Vagina (tissue), 2 donors: ENCODE measurements around the gene TRUB1. TPM values are rescaled to one million over a fixed set of nuclear protein-coding genes. Genes with fewer than 3 reads are reported as not detected.

Source experiments
- DNase-seq, 2 donors: peaks; one replicate each; pipeline ENCODE4 v3.0.0-alpha.2; 2017; ENCODE audit errors: extremely low spot score in 2 of 2
- H3K27ac ChIP-seq: fragments of 200-600 bp; sonication (generic); one replicate; pipeline ENCODE4 v1.5.1; 2019
- H3K27me3 ChIP-seq: fragments of 200-600 bp; sonication (generic); one replicate; pipeline ENCODE4 v1.5.1; 2019
- H3K36me3 ChIP-seq, 2 donors: fragments of 200-600 bp; sonication (generic); one replicate each; pipeline ENCODE4 v1.5.1; 2017 to 2019
- H3K4me1 ChIP-seq: fragments of 200-600 bp; sonication (generic); one replicate; pipeline ENCODE4 v1.5.1; 2019
- H3K4me3 ChIP-seq, 2 donors: fragments of 200-600 bp; sonication (generic); 1 replicate in 1 of 2; 2 replicates in 1 of 2; pipeline ENCODE4 v1.5.1; 2016 to 2019
- H3K9me3 ChIP-seq: fragments of 200-600 bp; sonication (generic); one replicate; pipeline ENCODE4 v1.5.1; 2019
- CTCF ChIP-seq, 3 experiments: fragments of 450-650 bp in 2 of 3; fragments of 200-600 bp in 1 of 3; sonication (generic) in 1 of 3; IDR thresholded peaks; one replicate each; pipeline ENCODE4 v1.5.1; 2017 to 2019; ENCODE audit warnings: antibody characterized with exemption in 3 of 3, mild to moderate bottlenecking in 2 of 3, moderate library complexity in 2 of 3
- POLR2A ChIP-seq, 2 donors: fragments of 450-650 bp; IDR thresholded peaks; one replicate each; pipeline ENCODE4 v1.6.1; 2017; ENCODE audit warnings: antibody characterized with exemption in 2 of 2, mild to moderate bottlenecking in 2 of 2, moderate library complexity in 2 of 2
- POLR2AphosphoS5 ChIP-seq, 2 donors: sonication (generic); formaldehyde crosslinking; IDR thresholded peaks; one replicate each; pipeline ENCODE4 v1.9.0; 2017; ENCODE audit warnings: antibody characterized with exemption in 2 of 2, mild to moderate bottlenecking in 2 of 2, low read depth in 1 of 2; ENCODE audit not compliant: insufficient read depth in 1 of 2
- intact Hi-C: fragments of 100-400 bp; cut with DNase I; formaldehyde crosslinking; loops from one replicate; pipeline ENCODE4 v1.15.1; 2023
- total RNA-seq: library from RNA; depleted of rRNA; stranded (reverse); fragments of >200 nt; gene quantifications from one replicate; pipeline ENCODE4 v1.2.3, GENCODE V29; 2016

Gene TRUB1
- total RNA-seq, 1 donor from 2014 or later: 30.2 TPM

DNA sequence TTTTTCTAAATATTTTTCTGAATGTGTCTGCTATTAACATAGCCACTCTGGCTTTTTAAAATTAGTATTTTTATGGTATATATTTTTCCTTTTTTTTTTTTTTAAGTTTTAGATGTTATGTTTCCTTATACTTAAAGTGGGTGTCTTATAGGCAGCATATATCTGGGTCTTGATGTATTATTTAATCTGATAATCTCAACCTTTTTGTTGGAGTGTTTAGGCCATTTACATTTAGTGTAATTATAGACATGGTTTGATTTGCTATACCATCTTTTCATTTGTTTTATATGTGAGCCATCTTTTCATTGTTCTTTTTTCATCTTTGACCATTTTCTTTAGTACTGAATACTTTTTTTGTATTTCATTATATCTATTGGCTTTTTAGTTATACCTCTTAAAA, 45.0 kb downstream of the TRUB1 start:
- H3K36me3 ChIP-seq: peaks cover 0 to 20% of the 10 kb centered on the region in 2 donors
- H3K4me1 ChIP-seq: no peaks in the 10 kb centered on the region
- intact Hi-C loops: no loop called here
- TF ChIP-seq CTCF (IDR thresholded peaks at IDR 0.05): no peak
- TF ChIP-seq POLR2A (IDR thresholded peaks at IDR 0.05): no peak
- TF ChIP-seq POLR2AphosphoS5 (IDR thresholded peaks at IDR 0.05; ENCODE audit: insufficient read depth in 1 of 2, low read depth in 1 of 2): no peak
- H3K9me3 ChIP-seq: peaks cover 12% of the 10 kb centered on the region
- no peaks in the 10 kb centered on the region for H3K27me3 ChIP-seq
- H3K27ac ChIP-seq: no peak overlapping the region
- DNase-seq: no peak
- no peak overlapping the region for H3K4me3 ChIP-seq

DNA sequence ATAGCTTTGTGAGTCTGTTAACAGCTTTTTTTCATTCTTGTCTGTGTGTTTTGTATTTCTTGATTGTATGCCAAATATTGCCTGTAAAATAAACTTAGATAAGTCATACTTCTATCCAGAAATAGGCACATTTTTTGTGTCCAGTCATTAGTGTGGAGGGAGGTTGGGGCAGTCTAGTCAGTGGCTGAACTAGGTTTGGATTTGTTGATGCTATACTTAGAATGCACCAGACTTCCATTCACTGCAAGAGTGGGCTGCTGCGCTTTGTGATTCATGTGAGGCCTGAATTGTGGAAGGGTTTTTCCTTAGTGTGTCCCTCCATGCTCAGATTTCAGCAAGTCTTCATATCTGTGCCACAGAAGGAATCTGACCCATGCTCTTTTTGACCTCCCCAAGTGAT, 50.0 kb downstream of the TRUB1 start:
- Histone ChIP-seq H3K4me1 (no peaks in the 10 kb centered on the region), H3K27ac (no peak overlapping the region), H3K4me3 (no peak overlapping the region), H3K36me3 (peaks cover 0 to 14% of the 10 kb centered on the region in 2 donors), H3K9me3 (peaks cover 9% of the 10 kb centered on the region), H3K27me3 (no peaks in the 10 kb centered on the region)
- TF ChIP-seq CTCF (IDR thresholded peaks at IDR 0.05): no peak
- no peak for TF ChIP-seq POLR2A (IDR thresholded peaks at IDR 0.05)
- no peak for TF ChIP-seq POLR2AphosphoS5 (IDR thresholded peaks at IDR 0.05; ENCODE audit: insufficient read depth in 1 of 2, low read depth in 1 of 2)
- intact Hi-C loops: no loop called here
- DNase-seq: no peak

- DNase-seq: no peak
- TF ChIP-seq POLR2A (IDR thresholded peaks at IDR 0.05) (no peak), POLR2AphosphoS5 (IDR thresholded peaks at IDR 0.05; ENCODE audit: insufficient read depth in 1 of 2, low read depth in 1 of 2) (no peak), CTCF (IDR thresholded peaks at IDR 0.05) (no peak)
- intact Hi-C loops: no loop called here
- H3K4me3 ChIP-seq: no peak overlapping the region
- no peaks in the 10 kb centered on the region for H3K36me3 ChIP-seq
- H3K9me3 ChIP-seq: no peaks in the 10 kb centered on the region
- H3K27ac ChIP-seq: no peak overlapping the region
- no peaks in the 10 kb centered on the region for H3K4me1 ChIP-seq
- no peaks in the 10 kb centered on the region for H3K27me3 ChIP-seq
Observed at GRCh38 chr10:114990586-114990985, 52.6 kb downstream of the TRUB1 start.

GRCh38 chr10:114990991-114991390, 53.0 kb downstream of the TRUB1 start:
- H3K27me3 ChIP-seq: no peaks in the 10 kb centered on the region
- no peaks in the 10 kb centered on the region for H3K36me3 ChIP-seq
- DNase-seq: no peak
- no peaks in the 10 kb centered on the region for H3K9me3 ChIP-seq
- no peak overlapping the region for H3K27ac ChIP-seq
- H3K4me3 ChIP-seq: no peak overlapping the region
- H3K4me1 ChIP-seq: no peaks in the 10 kb centered on the region
- TF ChIP-seq POLR2AphosphoS5 (IDR thresholded peaks at IDR 0.05; ENCODE audit: insufficient read depth in 1 of 2, low read depth in 1 of 2) (no peak), POLR2A (IDR thresholded peaks at IDR 0.05) (no peak), CTCF (IDR thresholded peaks at IDR 0.05) (no peak)
- intact Hi-C loops: no loop called here

DNA sequence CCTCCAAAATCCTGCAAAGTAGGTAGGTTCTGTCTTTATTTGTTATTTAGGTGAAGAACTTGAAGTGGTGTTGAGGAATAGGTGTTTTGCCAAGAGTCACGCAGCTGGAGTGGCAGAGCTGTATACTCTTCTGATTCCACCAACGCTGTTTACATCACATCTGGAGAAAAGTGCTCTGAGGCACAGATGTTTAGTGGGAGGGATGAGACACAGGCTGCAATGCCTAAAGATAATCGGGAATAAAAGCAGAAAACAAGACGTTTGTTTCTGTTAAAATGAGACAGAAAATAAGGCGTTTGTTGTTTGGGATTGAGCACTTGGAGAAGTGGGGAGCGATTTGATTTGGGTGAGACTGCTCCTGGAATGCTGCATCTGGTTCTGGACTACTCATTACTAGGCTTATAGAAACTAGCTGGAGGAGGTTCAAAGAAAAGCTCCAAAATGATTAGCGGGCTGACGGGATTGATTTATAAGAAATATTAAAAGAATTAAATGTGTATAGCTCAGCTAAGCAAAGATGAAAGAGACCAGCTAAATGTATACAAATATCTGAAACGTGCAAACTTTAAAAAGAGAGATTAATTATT, 54.3 kb downstream of the TRUB1 start:
- Histone ChIP-seq H3K36me3 (no peaks in the 10 kb centered on the region), H3K4me3 (no peak overlapping the region), H3K27ac (no peak overlapping the region), H3K9me3 (no peaks in the 10 kb centered on the region), H3K4me1 (no peaks in the 10 kb centered on the region), H3K27me3 (no peaks in the 10 kb centered on the region)
- TF ChIP-seq POLR2AphosphoS5 (IDR thresholded peaks at IDR 0.05; ENCODE audit: insufficient read depth in 1 of 2, low read depth in 1 of 2): no peak
- no peak for TF ChIP-seq POLR2A (IDR thresholded peaks at IDR 0.05)
- TF ChIP-seq CTCF (IDR thresholded peaks at IDR 0.05): no peak
- no peak for DNase-seq
- intact Hi-C loops: no loop called here
